ENCODE data around the gene AAK1.
"Not testable (repeated sequence)": the region's sequence is repeated elsewhere in the genome, so short reads cannot be mapped to it uniquely, and the experiment has no call there.

The AAK1 gene

DNA sequence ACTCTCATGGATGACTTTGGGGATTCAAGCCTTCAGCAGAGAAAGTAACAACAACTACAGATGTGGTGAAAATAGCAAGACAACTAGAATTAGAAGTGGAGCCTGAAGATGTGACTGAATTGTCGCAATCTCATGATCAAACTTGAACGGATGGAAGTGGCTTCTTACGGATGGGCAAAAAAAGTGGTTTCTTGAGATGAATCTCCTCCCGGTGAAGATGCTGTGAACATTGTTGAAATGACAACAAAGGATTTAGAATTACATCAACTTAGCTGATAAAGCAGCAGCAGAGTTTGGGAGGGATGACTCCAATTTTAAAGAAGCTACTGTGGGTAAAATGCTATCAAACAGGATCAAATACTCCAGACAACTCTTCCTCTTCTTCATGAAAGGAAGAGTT, 43.1 kb downstream of the AAK1 start:
- no peak for DNase-seq (ENCODE audit: low read depth, low spot score)

DNA sequence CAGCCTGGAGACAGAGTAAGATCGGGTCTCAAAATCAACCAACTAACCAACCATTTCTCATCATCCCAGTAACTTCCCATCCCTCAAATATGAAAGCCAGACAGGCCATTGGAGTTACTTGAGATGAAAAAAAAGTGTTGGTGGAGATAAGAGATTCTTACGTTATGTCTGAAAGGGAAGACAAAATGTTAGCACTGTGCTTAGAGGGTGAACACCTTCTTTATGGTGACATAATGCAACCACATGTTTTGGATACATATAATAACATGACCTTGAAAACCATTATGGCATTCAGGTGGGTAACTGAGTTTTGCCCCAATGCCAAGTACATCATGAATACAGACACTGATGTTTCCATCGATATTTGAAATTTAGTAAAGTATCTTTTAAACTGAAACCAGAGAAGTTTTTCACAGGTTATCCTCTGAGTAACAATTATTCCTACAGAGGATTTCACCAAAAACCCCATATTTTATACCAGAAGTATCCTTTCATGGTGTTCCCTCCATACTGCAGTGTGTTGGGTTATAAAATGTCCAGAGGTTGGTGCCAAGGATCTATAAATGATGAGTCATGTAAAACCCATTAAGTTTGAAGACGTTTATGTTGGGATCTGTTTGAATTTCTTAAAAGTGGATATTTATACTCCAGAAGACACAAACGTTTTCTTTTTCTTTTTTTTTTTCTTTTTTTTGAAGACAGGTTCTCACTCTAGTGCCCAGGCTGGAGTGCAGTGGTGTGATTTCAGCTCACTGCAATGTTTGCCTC, 45.5 kb downstream of the AAK1 start:
- DNase-seq (ENCODE audit: low read depth, low spot score) = no peak

DNA sequence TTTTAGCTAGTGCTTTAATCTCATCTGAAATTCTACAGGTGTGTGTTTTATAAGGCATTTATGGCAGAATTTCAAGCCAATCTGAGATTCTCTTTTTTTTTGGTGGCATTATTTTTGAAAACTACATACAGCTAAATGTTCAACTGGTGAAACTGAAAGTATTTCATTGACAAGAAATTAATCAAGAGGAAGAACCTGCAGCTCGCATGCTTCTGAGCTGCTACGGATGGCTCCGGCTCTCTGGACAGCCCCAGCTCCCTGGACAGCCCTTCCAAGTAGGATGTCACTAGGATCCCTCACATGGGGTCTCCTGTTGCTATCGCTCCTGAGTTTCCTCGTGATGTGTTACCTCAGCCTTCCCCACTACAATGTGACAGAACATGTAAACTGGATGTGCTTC, 46.4 kb downstream of the AAK1 start:
- no peak for DNase-seq (ENCODE audit: low read depth, low spot score)

DNA sequence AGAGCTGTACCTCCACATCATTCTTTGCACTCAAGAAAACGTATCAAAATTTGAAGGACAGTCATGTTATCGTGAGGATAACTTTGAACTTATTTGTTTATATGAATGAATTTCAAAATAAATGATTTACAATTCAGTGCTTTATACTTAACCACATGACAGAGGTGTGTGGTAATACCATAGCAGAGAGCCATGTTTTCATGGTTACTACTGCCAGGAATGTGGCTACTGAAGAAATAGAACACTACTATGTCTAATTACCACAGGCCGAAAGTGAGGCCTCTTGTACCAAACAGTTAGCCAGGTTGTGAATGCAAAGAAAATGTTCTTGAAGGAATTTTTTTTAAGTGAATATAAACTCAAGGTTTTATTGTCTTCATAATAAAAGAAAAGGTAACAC, 49.2 kb downstream of the AAK1 start:
- DNase-seq (ENCODE audit: low read depth, low spot score) = peak; percentile 72

DNA sequence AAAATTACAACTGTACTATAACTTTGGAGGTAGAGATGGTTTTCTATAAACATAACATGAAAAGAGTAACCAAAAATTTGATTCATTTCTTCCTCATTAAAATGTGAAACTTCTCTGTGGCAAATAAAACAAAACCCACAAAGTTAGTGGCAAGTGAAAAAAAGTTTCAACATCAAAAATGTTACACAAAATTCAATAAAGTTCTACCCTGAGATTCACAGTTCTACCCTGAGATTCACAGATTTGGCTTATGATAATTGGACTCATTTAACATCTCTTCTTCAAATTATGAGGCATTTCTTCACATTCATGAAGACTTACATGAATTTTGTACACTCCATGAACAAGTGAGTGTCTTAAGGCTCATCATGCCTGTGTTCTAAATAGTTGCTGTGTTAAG, 51.0 kb downstream of the AAK1 start:
- no peak for DNase-seq (ENCODE audit: low read depth, low spot score)

DNA sequence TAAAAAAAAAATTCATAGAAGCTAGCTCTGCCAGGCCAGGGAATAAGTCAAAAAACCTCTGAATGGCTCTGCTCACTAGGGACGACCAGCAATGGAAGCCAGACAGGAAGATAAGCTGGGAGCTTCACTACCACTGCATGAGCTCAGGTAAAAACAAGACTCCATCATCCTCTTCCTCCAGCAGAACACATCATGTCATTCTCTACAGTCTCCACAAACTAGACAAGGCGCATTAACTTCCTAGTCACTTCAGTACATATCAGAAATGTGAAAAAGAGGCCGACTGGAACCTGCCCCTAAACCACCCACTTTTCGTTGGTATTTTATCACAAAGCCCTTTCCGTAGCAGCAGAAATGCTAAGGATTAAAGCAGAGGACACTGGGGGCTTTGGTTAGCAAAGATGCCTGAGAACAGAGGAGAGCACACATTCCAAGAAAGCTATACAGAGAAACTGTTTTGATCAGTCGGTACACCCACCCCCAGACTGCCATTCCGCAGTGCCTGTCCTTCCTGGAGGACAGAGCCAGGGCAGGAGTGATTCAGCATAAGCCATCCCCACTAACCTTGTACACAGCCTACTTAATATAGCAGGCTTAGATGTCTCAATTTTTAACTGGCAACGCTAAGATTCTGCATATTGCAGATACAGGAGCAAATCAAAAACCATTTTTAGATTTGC, 53.4 kb downstream of the AAK1 start:
- peak; percentile 60 for DNase-seq (ENCODE audit: low read depth, low spot score)

DNA sequence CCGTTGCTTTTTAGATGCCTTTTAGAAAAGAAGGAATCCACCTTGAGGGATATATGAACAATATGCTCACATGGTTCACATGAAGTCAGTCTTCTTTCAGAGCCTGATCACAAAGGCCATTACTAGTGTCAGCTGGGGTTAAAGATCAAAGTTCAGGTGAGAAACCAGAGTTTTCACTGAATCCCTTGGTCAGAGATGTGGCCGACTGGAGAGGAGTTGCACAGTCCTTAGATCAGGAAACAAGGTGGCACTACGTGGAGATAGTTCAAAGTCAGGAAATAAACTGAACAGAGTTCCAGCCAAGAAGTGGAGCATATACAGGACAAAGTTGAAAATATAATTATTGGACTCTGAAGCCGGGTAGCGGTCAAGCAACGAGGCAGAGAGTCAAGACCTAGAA, 54.6 kb downstream of the AAK1 start:
- DNase-seq (ENCODE audit: low read depth, low spot score) = no peak

DNA sequence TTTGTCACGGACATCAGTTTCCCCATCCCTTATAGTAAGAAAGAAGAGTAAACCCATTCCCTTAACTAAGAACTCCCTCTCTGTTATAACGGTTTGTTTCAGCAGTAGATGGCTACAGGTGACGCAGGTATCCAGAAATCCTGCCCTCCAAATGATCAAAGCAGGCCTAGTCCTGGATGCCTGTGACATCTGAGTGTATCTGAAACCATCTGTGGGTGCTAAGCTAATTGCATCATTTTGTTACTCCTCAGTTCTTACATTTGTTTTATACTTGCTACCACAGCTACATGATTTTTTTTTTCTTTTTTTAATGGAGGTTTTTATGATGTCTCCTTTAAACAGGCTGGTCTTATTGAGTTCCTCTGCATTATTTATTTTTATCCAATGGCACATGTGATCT, 55.1 kb downstream of the AAK1 start:
- no peak for DNase-seq (ENCODE audit: low read depth, low spot score)

DNA sequence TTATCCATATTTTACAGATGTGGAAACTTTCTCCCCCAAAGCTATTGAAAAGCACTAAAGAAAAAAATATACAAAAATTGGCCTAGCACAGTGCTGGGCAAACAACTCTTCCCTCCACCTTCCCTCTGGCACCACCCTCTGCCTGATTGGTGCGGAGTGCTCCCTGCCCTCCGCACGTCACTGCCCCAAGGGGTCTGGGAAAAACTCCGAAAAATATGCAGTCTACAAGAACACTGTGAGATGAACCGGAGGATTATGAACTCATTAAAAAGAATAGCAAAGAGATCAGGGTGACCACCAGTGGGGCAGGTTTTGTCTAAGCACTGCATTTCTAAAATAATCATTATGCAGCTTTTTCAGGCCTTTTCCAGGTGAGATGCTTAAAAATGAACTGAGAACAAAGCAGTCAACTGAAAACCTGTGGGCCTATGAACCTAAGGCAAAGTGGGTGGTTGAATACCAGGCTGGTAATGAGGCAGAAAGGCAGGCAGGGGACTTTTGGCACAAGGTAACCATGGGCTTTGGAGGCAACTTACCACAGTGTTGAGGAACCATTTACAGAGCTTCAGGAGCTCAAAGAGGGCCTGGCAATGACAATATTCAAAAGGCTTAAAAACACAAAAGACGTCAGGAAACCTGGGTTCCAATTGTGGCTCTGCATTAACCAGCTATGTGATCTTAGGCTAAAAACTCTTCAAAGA, 57.5 kb downstream of the AAK1 start:
- DNase-seq (ENCODE audit: low read depth, low spot score) = peak; percentile 64

DNA sequence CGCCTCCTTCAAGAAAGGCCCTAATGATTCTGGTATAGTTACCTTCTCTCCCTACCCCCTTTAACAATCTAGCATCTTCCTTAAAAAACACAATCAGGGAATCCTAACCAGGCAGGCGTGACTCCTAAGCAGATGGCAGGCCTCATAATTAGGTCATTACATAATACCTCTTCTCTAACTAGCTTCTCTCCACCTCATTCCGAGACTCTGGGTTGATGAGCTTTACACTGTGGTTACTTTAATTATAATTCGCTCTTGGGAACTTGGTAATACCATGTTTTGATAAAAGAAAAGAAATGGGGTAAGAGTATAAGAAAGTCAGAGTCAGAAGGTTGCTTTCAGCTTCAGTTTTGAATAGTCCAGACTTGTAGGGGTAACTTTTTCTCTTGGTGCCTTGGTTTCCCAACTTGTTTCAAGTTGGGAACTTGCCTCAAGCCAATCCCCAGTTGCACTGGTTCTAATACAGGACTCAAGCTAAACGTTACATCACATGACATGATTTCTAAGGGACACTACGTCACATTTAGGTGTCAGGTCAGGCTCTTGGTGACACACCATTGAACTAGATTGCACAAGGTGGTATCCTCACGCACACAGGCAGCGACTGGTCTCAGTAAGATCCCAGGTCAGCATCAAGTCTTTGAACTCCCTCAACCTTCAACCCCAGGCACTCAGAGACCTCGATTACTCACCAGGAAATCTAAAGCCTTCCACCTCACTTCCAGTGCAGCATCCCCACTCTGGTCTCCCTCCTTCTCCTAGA, 59.2 kb downstream of the AAK1 start:
- DNase-seq (ENCODE audit: low read depth, low spot score) = no peak

DNA sequence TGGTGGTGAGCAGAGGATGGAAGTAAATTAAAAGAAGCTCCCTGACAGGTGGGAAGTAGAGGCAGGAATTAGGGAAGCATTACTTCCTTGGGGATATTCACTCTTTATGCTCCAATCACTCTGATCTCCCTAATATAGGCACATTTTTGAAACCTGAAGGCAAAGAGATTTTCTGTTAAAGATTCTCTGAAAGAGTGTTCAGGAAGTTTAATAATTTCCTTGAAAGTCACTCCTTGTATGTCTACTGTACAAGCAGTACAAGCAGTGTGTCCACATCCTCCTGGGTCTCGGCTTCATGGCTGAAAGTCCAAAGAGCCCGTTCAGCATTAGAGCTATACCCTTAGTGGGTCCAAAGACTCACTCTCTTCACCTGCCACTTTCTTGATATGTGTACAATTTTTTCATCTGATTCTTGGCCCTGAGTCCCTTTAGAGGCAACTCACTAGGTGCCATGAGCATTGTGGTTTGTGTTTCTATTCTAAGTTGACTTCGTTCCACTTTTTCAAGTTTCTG, 60.2 kb downstream of the AAK1 start:
- DNase-seq (ENCODE audit: low read depth, low spot score) = no peak

DNA sequence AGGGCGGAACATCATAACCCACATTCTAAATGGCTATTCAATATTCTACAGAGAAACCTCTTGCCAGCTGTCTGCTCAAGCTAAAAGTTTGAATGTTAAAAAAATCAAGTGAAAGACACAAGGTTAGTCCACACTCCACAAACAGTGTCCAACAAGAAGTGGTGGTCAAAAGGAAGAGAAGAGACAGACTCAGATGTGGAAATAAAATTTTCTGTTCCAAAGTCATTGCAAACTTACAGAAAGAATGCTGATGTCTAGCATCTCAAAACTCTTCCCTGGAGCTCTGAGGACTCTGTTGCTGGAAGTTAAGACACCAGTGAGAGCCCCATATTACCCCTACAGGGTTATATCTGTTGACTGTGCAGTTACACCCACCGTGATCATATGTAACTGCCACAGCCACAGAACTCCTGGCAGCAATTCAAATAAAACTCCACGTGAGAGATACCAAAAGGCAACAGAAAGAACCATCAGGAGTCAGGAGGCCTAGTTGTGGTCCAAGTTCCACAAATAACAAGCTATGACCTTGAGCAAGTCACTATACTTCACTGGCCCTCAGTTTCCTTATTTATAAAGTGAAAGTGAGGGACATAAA, 60.9 kb downstream of the AAK1 start:
- no peak for DNase-seq (ENCODE audit: low read depth, low spot score)

DNA sequence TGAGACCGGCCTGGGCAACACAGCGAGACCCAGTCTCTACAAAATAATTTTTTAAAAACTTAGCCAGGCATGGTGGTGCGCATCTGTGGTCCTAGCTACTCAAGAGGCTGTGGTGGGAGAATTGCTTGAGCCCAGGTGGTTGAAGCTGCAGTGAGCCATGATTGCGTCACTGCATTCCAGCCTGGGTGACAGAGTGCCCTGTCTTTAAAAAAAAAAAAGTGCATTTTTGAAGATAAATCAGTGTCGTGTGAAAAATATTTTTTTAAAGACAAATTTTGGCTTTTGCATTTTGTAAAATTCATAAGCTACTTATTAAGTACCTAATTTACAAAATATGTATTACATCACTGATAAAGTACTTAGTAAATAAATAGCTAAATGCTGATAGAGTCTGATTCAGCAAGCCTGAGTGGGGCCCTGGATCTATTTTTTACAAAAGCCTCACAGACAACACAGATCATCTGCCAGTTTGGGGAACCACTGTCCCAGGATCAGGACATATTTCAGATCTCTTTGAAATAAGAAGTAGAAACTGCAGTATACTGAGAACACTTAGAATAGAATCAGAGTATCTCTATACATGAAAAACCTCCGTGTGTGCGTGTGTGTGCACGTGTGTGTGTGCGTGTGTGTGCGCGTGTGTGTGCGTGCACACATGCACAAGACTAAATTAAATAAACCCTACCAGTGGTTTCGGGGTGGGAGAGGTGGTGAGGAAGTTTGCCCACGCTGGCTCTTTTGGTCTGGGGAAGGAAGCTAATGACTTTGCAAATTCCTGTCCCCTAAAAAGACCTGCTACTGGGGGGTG, 61.6 kb downstream of the AAK1 start:
- peak; percentile 55 for DNase-seq (ENCODE audit: low read depth, low spot score)

DNA sequence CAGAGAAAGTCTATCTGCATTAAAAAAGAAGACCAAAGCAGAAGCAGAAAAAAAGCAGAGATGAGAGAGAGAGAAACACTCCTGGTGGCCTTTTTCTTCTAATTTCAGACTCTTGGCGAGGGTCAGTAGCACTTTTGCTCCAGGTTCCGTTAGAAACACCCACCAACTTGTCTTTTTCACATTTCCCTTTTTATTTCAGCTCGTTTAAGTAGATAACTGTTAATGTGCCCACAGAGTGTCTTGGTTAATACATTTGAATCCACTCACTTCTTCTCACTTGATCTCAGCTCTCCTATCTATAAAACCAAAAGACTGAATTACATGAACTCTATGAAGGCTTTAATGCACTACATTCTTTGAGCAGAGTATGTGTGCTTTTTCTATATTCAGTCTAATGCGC, 63.1 kb downstream of the AAK1 start:
- DNase-seq (ENCODE audit: low read depth, low spot score) = no peak

DNA sequence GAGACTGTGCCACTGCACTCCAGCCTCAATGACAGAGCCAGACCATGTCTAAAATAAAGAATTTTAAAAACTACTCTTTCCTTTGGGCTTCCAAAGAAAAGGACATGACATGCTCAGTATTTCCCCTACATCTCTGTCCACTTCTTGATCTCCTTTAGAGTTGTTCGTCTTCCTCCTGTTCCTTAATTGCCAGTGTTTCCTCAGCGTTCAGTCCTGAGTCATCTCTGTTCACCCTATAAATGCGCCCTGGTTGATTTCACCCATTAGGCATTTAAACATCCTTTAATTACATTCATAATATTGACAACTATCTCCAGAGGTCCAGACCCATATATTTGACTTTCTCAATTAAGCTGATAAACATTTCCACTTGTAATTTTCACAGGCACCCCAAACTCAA, 64.0 kb downstream of the AAK1 start:
- DNase-seq (ENCODE audit: low read depth, low spot score) = no peak

DNA sequence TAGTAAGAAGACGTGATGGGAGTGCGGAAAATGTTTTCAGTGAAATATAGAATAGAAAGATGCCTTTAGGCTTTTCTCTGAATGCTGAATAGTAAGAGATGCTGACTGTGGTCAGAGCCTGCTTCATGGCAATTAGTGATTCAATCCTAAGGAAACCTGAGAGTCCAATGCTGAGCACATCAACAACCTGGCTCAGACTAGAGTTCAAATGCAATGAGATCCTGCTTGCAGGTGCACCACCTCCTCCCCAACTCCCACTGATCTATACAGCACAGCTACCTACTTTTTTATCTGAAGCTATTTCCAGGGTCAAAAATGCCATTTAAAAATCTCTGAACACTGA, 65.4 kb downstream of the AAK1 start:
- no peak for DNase-seq (ENCODE audit: low read depth, low spot score)

DNA sequence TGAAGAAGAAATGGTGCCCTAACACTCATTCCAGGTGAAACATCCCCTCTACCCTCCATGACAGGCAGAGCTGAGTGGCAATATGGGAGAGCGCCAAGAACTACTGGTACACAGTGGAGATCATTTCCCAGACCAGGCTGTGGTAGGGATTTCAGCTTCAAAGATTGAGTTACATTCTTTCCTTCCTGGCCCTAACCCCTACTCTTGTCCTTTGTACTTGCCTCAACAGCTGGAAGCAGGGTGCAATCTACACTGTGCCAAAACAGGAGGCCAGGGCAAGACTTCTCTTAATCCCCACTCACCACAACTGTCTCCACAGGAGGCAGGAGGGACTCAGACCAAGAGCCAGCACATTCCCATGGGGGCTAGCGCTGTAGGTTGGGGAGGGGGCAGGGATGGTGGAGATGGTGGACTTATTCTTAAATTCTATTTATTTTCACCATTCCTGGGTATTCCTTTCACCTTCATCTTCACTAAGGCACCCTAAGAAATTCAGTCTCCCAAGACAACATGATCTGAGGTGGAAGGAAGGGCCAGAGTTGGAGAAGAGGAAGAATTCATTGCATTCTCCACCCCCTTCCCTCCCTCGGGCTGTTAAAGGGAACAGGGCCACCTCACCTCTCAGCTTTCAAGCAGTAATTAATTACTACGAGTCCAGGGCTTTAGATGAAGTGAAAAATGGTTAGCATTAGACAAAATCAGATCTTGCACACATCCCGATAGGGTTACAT, 65.9 kb downstream of the AAK1 start:
- DNase-seq (ENCODE audit: low read depth, low spot score) = peak; percentile 48

DNA sequence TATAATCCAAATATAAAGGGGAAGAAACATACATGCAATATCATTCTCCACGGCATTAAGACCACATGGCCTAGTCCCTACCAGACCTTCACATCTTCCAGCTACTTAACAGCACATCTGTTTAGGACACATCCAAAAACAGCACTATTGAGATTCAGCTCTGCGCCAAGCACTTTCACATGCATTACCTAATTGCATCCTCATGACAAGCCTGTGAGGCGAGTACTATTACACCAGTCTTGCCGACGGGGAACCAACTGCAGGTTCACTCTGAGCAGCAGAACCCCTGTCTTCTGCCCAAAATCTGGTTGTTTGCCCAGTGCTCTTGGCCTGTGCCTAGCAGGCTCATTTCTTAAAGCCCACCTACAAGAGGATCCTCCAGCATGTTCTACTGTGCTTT, 66.7 kb downstream of the AAK1 start:
- DNase-seq (ENCODE audit: low read depth, low spot score) = no peak

DNA sequence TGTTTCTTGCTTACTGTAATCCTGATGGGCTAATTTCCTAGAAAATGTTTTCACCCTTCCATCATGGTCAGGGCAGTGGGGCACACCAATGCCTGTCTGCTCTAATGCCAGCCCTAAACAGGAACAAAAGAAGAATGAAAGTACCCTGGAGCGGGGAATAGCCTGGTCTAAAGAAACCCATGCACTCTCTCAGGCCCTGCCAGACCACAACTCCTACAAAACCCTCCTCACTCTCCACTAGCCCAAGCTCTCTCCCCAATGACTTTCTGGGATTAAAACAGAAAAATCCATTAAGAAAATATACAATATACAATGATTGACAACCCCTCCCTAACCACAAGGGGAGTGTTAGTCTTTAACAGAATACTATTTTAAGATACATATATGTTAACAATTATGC, 67.6 kb downstream of the AAK1 start:
- peak; percentile 55 for DNase-seq (ENCODE audit: low read depth, low spot score)

DNA sequence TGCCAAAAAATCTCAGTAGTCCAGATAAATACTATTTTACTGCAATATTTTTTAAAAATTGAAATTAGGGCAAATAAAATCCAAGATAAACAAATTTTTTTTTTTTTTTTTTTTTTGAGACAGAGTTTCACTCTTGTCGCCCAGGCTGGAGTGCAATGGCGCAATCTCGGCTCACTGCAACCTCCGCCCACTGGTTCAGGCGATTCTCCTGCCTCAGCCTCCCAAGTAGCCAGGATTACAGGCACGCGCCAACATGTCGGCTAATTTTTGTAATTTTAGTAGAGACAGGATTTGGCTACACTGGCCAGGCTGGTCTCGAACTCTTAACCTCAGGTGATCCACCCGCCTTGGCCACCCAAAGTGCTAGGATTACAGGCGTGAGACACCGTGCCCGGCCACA, 68.2 kb downstream of the AAK1 start:
- not testable (repeated sequence) for DNase-seq (ENCODE audit: low read depth, low spot score)

Data from astrocyte of the hippocampus (primary cell).